LNCaP clone FGC (cell line): ENCODE results near the gene SERPIND1.
"Not testable (repeated sequence)": the region's sequence is repeated elsewhere in the genome, so short reads cannot be mapped to it uniquely, and the experiment has no call there.

Source experiments
- DNase-seq: peaks from one replicate; pipeline ENCODE4 v3.0.0-alpha.2; 2011; ENCODE audit warnings: low read depth
- H3K4me3 ChIP-seq: 2 replicates; pipeline ENCODE4 v1.5.1; 2011; ENCODE audit warnings: mild to moderate bottlenecking, low read depth, low read length, control low read depth
- CTCF ChIP-seq: IDR thresholded peaks from 2 replicates; pipeline ENCODE4 v1.5.1; 2012; ENCODE audit warnings: mild to moderate bottlenecking; ENCODE audit not compliant: control insufficient read depth, insufficient read depth; ENCODE audit errors: extremely low read depth

Gene SERPIND1

GRCh38 chr22:20729194-20729593 is 44.7 kb upstream of the SERPIND1 start:
- no peak overlapping the region for H3K4me3 ChIP-seq
- no peak for DNase-seq
- TF ChIP-seq CTCF, result no peak

GRCh38 chr22:20732431-20732830 is 41.5 kb upstream of the SERPIND1 start:
- DNase-seq, H3K4me3 ChIP-seq: not testable (repeated sequence)

GRCh38 chr22:20735356-20736162 is 38.4 kb upstream of the SERPIND1 start:
- not testable (repeated sequence) for H3K4me3 ChIP-seq, DNase-seq

GRCh38 chr22:20736891-20737290 is 37.0 kb upstream of the SERPIND1 start:
- DNase-seq, H3K4me3 ChIP-seq: not testable (repeated sequence)

- H3K4me3 ChIP-seq, result no peak overlapping the region
- DNase-seq, result no peak
- TF ChIP-seq CTCF, result no peak
Measured at GRCh38 chr22:20738394-20739089, 35.4 kb upstream of the SERPIND1 start.

GRCh38 chr22:20740222-20740951 is 33.5 kb upstream of the SERPIND1 start:
- H3K4me3 ChIP-seq, result no peak overlapping the region
- DNase-seq, result no peak
- TF ChIP-seq CTCF, result no peak

GRCh38 chr22:20741008-20741633 is 32.8 kb upstream of the SERPIND1 start:
- TF ChIP-seq CTCF, result no peak
- no peak for DNase-seq
- H3K4me3 ChIP-seq, result no peak overlapping the region
